NCI-H2196 (cell line): ENCODE measurements around the gene RBM17.
"Not testable (repeated sequence)": the region's sequence is repeated elsewhere in the genome, so short reads cannot be mapped to it uniquely, and the experiment has no call there.

Source experiments
- DNase-seq: peaks from one replicate; lab custom pipeline; 2025; ENCODE audit not compliant: unreplicated experiment; lab: John Stamatoyannopoulos, UW

The RBM17 gene

DNA sequence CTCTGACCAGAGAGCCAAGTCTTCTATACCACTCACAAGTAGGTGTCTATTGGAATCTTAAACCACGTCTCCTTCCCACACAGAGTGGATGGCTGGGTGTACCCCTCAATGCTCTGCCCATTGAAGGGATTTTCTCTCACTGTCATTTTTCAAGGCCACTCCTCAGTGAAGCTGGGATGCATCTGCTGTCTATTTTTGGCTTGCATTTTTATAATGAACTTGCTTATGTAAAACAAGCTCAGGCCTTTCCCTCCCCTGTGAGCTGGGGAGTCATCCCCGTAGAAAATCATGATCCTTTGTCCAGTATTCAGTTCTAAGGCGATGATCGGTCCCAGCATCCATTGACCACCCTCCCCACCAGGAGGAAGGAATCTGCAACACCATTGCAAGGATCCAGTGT, 9.8 kb upstream of the RBM17 start:
- DNase-seq: no peak

DNA sequence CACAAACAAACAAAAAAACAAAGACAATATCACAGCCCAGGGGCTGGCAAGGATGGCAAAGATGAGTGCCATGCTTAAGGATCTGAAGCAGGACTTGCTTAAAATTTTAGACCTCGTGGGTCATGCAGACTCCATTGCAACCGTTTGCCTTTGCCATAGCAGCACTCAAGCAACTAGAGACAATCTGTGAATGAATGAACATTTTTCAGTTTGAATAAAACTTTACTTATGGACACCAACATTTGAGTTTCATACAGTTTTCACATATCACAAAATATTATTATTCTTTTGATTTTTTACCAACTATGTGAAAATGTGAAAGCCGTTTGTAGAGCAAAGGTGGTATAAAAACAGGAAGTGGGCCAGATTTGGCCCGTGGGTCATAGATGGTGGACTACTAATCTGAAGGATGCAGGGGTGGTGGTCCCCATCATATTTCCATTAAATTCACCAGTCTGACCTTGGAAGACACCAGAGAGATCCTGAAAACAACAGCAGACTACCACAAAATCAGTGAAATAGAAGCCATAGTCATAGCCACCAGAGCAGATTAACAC, 8.3 kb upstream of the RBM17 start:
- no peak for DNase-seq

- no peak for DNase-seq
Measured at GRCh38 chr10:6082496-6083395, 6.1 kb upstream of the RBM17 start.

GRCh38 chr10:6083523-6084475, 5.0 kb upstream of the RBM17 start:
- DNase-seq: no peak

GRCh38 chr10:6086375-6087233, 2.2 kb upstream of the RBM17 start:
- DNase-seq: peak; percentile 48

DNA sequence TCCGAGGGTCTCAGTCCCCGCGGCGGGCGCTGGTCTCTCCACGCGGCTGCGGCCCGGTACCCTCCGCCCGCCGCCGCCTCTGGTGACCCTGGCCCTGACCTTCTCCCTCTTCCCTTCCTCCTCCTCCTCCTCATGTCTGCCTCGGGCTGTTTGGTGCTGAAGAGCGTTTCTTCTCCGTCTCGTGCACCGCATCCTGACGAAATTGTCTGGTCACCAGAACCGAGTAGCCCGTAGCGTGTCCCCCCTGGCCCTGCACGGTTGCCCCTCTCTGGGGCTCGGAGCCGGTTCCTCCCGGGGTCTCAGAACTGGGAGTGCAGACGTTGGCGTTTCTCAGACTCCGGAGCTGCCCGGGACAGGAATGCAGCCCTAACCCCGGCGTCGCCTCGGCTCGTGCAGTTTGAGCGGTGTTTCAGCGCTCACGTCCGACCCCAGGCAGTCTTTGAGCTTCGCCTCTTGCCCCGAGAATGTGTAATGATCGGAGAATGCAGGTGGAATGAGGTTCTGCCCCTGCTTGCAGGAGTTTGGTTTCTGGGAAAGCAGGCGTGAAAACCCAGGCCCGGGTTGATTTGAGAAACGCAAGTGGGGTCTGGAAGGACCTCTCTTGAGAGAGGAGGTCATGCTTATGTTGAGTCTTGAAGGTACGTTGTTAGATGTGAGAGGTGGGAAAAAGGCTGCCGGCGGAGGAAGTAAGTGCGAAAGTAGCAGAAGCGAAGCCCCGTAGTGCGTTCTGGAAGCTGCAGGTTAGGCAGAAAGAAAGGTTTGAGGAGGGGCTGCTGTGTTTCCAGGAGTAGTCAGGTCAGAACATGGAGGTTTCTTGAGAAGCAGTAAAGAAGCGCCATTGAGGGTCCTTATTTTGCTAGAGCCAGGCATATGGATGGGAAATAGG, 743 bp downstream of the RBM17 start:
- DNase-seq: no peak

DNA sequence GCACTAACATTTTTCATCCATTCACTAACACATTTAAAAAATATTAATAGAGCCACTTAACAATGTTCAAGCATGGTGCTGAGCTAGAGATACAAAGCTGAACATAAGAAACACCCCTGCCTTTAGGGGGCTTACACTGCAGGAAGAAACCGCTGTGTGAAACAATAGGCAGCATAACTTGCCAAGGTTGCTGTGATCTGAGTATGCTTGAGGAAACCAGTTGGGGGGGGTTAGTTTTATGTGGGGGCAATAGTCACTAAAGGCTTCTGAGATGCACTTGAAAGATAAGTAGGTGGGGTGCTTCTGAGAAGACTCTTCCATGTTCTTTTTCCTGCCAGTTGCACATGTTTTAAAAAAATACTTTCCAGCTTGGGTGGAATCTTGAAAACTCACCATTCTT, 2.8 kb downstream of the RBM17 start:
- no peak for DNase-seq

DNA sequence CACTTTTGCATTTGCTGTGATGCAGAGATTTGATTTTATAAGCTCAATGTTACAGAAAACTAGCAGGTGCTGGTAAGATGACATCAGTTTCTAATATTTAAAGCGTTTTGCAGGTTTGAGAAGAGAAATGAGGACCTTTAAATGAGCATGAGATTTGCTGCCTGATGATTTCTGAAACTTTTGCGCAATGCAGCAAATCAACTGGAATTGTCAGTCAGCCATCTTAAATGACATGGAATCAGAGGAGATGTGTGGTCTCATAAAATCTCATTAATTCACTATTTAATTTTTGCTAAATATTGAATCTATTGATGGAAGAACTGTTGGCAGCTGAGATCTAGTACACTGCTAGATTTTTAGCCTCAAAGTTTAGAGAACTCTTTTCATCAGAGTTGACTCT, 3.9 kb downstream of the RBM17 start:
- no peak for DNase-seq

GRCh38 chr10:6095810-6096570, 7.2 kb downstream of the RBM17 start:
- no peak for DNase-seq

- DNase-seq: no peak
Measured at GRCh38 chr10:6097063-6097462, 8.2 kb downstream of the RBM17 start.

DNA sequence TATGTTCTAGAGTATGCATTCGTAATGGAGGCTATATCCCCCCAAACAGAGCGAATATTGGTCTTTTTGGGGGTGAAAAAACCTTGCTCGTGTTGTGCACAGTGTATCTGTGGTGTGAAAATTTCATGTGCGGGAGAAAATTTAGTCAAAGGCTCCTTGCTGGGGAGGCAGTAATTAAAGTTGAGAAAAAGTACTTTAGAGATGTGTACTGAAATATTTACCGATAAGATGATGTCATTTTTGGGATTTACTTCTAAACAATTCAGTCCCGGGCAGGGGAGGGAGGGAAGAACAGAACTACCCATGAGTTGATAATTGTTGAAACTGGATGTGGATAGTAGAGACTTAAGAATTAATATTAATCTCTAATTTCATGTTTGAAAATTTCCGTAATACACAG, 9.3 kb downstream of the RBM17 start:
- DNase-seq: no peak

- no peak for DNase-seq
Measured at GRCh38 chr10:6100370-6100769, 11.5 kb downstream of the RBM17 start.

DNA sequence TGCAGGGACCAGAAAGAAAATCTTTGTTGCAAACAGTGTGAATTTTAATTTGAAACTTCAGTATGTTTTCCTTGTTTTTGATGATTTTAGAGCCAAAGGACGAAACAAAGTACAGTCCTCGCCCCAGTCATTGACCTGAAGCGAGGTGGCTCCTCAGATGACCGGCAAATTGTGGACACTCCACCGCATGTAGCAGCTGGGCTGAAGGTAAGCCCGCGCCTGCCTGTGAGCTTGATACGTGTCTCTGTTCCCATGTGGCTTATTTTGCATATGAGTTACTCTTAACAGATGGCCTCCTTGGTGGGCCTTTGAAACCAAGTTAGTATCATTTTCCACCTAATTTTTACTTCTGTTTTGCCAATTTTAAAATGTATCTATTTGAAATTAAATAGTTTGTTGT, 12.3 kb downstream of the RBM17 start:
- no peak for DNase-seq

DNA sequence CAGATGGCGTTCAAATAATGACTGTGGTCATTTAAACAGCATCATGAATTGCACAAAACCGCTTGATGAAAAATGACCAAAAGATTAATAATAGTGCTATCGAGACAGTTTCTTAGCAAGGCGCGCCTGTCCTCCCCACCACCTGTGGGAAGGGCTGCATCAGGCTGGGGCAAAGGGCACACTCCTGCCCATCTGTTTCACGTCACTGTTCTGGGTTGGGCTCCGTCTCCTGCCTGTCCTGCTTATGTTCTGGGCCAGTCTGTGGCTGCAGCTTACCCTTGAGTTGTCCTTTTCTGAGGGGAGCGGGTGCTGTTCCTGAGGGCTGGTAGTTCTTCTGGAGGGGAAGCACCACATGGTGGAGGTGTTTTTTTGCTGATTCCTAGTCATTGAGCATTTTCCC, 13.3 kb downstream of the RBM17 start:
- no peak for DNase-seq

DNA sequence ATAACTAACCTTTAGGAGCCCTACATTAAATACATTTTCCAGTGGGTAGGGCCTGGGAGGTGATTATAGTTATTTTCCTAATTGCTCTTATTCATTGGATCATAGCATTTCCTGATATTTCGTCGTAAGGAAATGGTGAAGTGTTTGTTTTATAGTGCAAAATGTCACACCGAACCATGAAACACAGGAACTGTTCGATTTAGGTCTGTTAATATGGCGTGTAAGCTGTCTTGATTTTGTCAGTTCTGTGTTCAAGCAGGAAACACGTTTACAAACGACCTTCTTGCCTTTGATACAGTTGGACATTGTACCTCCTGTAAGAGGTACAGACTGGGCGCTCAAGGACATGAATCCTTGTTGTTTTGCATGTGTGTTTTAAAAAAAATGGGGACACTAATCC, 14.8 kb downstream of the RBM17 start:
- no peak for DNase-seq

- not testable (repeated sequence) for DNase-seq
Measured at GRCh38 chr10:6107616-6108015, 18.8 kb downstream of the RBM17 start.

DNA sequence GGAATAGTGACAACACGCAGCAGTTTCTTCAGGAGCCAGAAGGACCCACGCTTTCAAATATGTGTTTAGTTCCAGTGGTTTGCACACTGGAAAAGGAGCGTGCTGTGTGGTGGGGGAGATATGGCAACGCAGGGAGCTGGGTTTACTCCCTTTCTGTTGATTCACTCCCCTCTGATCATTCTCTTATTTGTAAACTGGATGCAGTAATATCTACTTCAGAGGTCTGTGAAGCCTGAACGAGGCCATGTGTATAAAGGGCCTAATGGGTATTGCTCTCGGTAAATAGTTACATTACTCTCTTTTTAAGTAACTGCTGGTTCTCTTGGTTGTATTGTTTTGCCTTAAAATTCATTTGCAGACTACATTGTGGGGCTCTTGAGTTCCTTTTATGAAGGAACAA, 19.2 kb downstream of the RBM17 start:
- no peak for DNase-seq

DNA sequence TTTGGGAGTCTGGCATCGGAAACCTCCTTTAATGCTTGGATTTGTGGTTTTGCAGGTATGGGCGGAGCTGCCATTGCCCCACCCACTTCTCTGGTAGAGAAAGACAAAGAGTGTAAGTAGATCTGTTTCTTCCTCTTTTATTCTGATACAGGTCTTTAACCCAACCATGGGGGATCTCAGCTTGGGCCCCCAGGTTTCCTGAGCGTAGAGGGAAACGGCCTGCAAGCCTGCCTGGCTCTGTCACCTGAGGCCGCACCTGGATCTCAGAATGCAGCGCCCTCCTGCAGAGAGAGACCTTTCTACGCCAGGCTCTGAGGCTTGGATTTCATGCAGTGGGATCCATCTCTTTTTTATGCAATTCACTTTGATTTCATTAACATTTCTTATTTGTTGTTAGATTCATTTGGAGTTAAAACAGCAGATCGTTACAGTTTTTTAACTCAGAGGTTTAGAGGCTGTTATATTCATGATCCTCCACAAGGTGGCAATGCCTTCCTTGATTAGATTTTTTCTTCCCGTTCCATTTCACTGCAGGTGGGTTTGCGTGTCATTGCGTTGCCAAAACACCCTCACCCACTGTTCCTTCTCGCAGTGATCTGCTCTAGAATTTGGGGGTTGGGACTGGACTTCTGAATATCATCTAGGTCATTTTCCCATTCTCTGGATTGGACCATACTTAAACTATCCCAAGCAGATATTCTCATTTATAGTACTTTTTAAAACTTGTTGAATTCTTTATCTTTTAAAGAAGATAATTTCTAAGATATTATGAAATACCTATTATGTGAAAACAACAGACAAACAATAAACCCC, 20.0 kb downstream of the RBM17 start:
- DNase-seq: peak; percentile 2
